HCT116 (cell line): Measurements from ENCODE around the gene HLCS. TPM values are rescaled to one million over a fixed set of nuclear protein-coding genes. Genes with fewer than 3 reads are reported as not detected.
"Not testable (repeated sequence)": the region's sequence is repeated elsewhere in the genome, so short reads cannot be mapped to it uniquely, and the experiment has no call there.

Source experiments
- ATAC-seq: fragments of 200-7000 bp; cut with Tn5 transposase; 2 replicates; pipeline ENCODE4 v1.9.1; 2020; ENCODE audit warnings: mild to moderate bottlenecking, moderate library complexity
- BruUV-seq: library from RNA; stranded (reverse); fragments of 400-500 nt; replicated peaks from 2 replicates; lab custom pipeline; 2021; lab: Mats Ljungman, UMichigan
- CTCF ChIA-PET: fragments of 300-600 bp; sonication (Branson Sonifier 250); formaldehyde crosslinking; loops from one replicate; lab custom pipeline; 2021; ENCODE audit warnings: antibody characterized with exemption; lab: Charles Lee
- POLR2A ChIA-PET: fragments of 300-600, 350-600 bp; sonication (Branson Sonifier 250); formaldehyde crosslinking; loops from one replicate; lab custom pipeline; 2021; ENCODE audit warnings: antibody characterized with exemption; lab: Charles Lee
- RAD21 ChIA-PET, 2 experiments: fragments of 300-600 bp; sonication (Branson Sonifier 250); formaldehyde crosslinking; loops; one replicate each; lab custom pipeline; 2023; ENCODE audit warnings: low total read pairs in 2 of 2; ENCODE audit not compliant: uncharacterized antibody in 2 of 2, unreplicated experiment in 2 of 2, low non-redundant PET in 1 of 2; lab: Charles Lee
- DNase-seq: peaks from one replicate; pipeline ENCODE4 v3.0.0-alpha.2; 2010; ENCODE audit warnings: low read depth, low spot score
- H2AFZ ChIP-seq: fragments of 200-600 bp; shearing (Covaris generic), sonication (generic); 2 replicates; pipeline ENCODE4 v1.6.1; 2017; ENCODE audit warnings: low read depth, mixed run types, mixed read lengths, antibody characterized with exemption, low read length; ENCODE audit not compliant: poor library complexity, severe bottlenecking
- H3K27ac ChIP-seq: 2 replicates; pipeline ENCODE4 v1.5.1; 2012; ENCODE audit warnings: low read depth, low read length
- H3K27me3 ChIP-seq: fragments of 200-600 bp; sonication (generic); 2 replicates; pipeline ENCODE4 v1.6.1; 2016; ENCODE audit warnings: mixed run types, low read length, mixed read lengths; ENCODE audit not compliant: insufficient read depth
- H3K36me3 ChIP-seq, 2 experiments: fragments of 200-500 bp in 1 of 2; fragments of 200-600 bp in 1 of 2; sonication (Bioruptor generic) in 1 of 2; sonication (generic) in 1 of 2; 2 replicates each; pipeline versions ENCODE4 v1.5.1 to v1.6.1; 2014 to 2016; ENCODE audit warnings: low read length in 2 of 2, inconsistent platforms in 1 of 2, mixed read lengths in 1 of 2, mixed run types in 1 of 2; ENCODE audit not compliant: insufficient read depth in 2 of 2, control insufficient read depth in 1 of 2
- H3K4me1 ChIP-seq, 2 experiments: fragments of 200-600 bp in 1 of 2; sonication (generic) in 1 of 2; 2 replicates each; pipeline versions ENCODE4 v1.5.1 to v1.6.1; 2012 to 2017; ENCODE audit warnings: low read length in 2 of 2, inconsistent platforms in 1 of 2, mild to moderate bottlenecking in 1 of 2, mixed read lengths in 1 of 2, mixed run types in 1 of 2, moderate library complexity in 1 of 2; ENCODE audit not compliant: insufficient read depth in 2 of 2, control insufficient read depth in 1 of 2
- H3K4me2 ChIP-seq: fragments of 200-600 bp; sonication (generic); 2 replicates; pipeline ENCODE4 v1.6.1; 2017; ENCODE audit warnings: mixed run types, low read length, mixed read lengths
- H3K4me3 ChIP-seq, 2 experiments: fragments of 200-600 bp in 1 of 2; sonication (generic) in 1 of 2; replicated peaks in 1 of 2; 2 replicates each; pipeline ENCODE4 v1.5.1; 2011 to 2016; ENCODE audit warnings: low read length in 2 of 2, control low read depth in 1 of 2, low read depth in 1 of 2, mild to moderate bottlenecking in 1 of 2, mixed read lengths in 1 of 2, mixed run types in 1 of 2
- H3K79me2 ChIP-seq: fragments of 200-600 bp; sonication (generic); 2 replicates; pipeline ENCODE4 v1.6.1; 2017; ENCODE audit warnings: mild to moderate bottlenecking, mixed run types, low read length, moderate library complexity, mixed read lengths; ENCODE audit not compliant: insufficient read depth
- H3K9ac ChIP-seq: fragments of 200-600 bp; sonication (generic); 2 replicates; pipeline ENCODE4 v1.6.1; 2016; ENCODE audit warnings: low read length, mixed read lengths
- H3K9me2 ChIP-seq: fragments of 200-600 bp; sonication (generic), shearing (Covaris generic); 2 replicates; pipeline ENCODE4 v1.6.1; 2017; ENCODE audit warnings: mixed run types, mild to moderate bottlenecking, moderate library complexity; ENCODE audit not compliant: insufficient read depth
- H3K9me3 ChIP-seq, 2 experiments: fragments of 200-500 bp in 1 of 2; fragments of 200-600 bp in 1 of 2; sonication (Bioruptor generic) in 1 of 2; sonication (generic) in 1 of 2; 2 replicates each; pipeline ENCODE4 v1.6.1; 2014 to 2017; ENCODE audit warnings: low read length in 2 of 2, mixed read lengths in 2 of 2, inconsistent platforms in 1 of 2, low read depth in 1 of 2, mild to moderate bottlenecking in 1 of 2, mixed run types in 1 of 2, moderate library complexity in 1 of 2; ENCODE audit not compliant: control insufficient read depth in 1 of 2, insufficient read depth in 1 of 2
- H4K20me1 ChIP-seq: fragments of 200-600 bp; sonication (generic), shearing (Covaris generic); 2 replicates; pipeline ENCODE4 v1.6.1; 2017; ENCODE audit warnings: mixed run types, mild to moderate bottlenecking, moderate library complexity; ENCODE audit not compliant: insufficient read depth
- ATF3 ChIP-seq: IDR thresholded peaks from 2 replicates; pipeline ENCODE4 v1.6.1; 2012
- CBX3 ChIP-seq: IDR thresholded peaks from 2 replicates; pipeline ENCODE4 v1.6.1; 2012; ENCODE audit warnings: low read depth
- EZH2 ChIP-seq: fragments of 200-600 bp; sonication (generic); IDR thresholded peaks from 2 replicates; pipeline ENCODE4 v1.6.1; 2017; ENCODE audit warnings: antibody characterized with exemption, mixed run types
- JUND ChIP-seq: IDR thresholded peaks from 2 replicates; pipeline ENCODE4 v1.6.1; 2012
- POLR2A ChIP-seq: IDR thresholded peaks from 2 replicates; pipeline ENCODE4 v1.7.0; 2011; ENCODE audit warnings: borderline replicate concordance; ENCODE audit not compliant: insufficient read depth, insufficient read length; ENCODE audit errors: extremely low read depth
- REST ChIP-seq: IDR thresholded peaks from 2 replicates; pipeline ENCODE4 v1.6.1; 2012; ENCODE audit warnings: low read depth
- SP1 ChIP-seq: IDR thresholded peaks from 2 replicates; pipeline ENCODE4 v1.6.1; 2012; ENCODE audit warnings: low read depth
- ZFX ChIP-seq: fragments of 450-650 bp; IDR thresholded peaks from 2 replicates; pipeline ENCODE4 v1.6.1; 2017
- intact Hi-C: fragments of 100-400 bp; cut with micrococcal nuclease; formaldehyde crosslinking; loops from 2 replicates; pipeline ENCODE4 v1.10.0; 2022
- total RNA-seq: library from RNA; stranded (reverse); gene quantifications from one replicate; pipeline ENCODE4 v1.2.1, GENCODE V29; 2021; ENCODE audit not compliant: unreplicated experiment

Gene HLCS
- total RNA-seq, 1 experiment from 2014 or later, result 18.5 TPM

DNA sequence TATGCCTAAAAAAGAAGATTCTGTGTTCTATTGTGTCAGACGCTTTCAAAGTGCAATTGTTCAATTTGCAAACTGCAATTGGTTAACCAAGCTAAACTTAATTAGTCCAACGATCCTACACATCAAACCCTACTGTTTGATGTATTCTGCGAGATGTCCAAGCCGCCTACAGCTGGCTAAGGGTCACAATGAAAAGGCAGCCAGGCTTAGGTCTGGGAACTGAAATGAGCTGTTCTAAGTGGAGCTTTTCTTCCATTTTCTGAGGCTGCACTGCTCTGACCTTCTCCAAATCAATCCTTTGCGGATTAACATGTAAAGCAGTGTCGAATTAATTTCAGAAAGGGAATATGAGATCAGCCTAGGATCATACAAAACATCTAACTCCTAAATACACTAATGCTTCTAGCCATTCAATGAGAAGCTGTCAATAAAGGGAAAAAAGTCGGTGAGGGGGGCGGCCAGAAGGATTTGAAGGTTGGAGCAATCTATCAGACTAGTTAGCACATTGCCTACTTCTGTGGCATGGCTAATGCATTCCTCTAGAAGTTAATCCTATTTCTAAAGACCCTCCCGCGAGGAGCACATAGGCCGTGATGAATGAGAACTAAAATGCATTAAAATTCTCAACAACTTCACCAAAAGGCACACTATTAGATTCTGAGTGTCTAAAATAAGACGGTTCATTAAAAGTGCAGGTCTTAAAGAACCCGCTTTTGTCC is 148.6 kb downstream of the HLCS start:
- H3K9me3 ChIP-seq, result no peaks in the 10 kb centered on the region
- DNase-seq, result no peak
- H3K27ac ChIP-seq, result no peak overlapping the region
- H3K9me2 ChIP-seq, result no peaks in the 10 kb centered on the region
- ATAC-seq, result no peak
- no peaks in the 10 kb centered on the region for H3K4me1 ChIP-seq
- no peaks in the 10 kb centered on the region for H4K20me1 ChIP-seq
- intact Hi-C loops, result no loop called here
- no peak overlapping the region for H2AFZ ChIP-seq
- H3K4me3 ChIP-seq, result no peak overlapping the region
- no peak overlapping the region for H3K4me2 ChIP-seq
- no peaks in the 10 kb centered on the region for H3K36me3 ChIP-seq
- TF ChIP-seq EZH2, result no peak
- no peak for TF ChIP-seq CBX3
- TF ChIP-seq ATF3, result no peak
- TF ChIP-seq POLR2A, result no peak
- RAD21 ChIA-PET, result no interaction called here
- CTCF ChIA-PET, result no interaction called here
- no peaks in the 10 kb centered on the region for H3K79me2 ChIP-seq
- no TSS peak for BruUV-seq
- POLR2A ChIA-PET, result no interaction called here
- H3K27me3 ChIP-seq, result no peaks in the 10 kb centered on the region
- no peak overlapping the region for H3K9ac ChIP-seq

GRCh38 chr21:36816561-36817130 is 149.8 kb downstream of the HLCS start:
- Histone ChIP-seq H3K27ac (no peak overlapping the region), H3K36me3 (no peaks in the 10 kb centered on the region)
- no peak for TF ChIP-seq JUND
- no peak for TF ChIP-seq SP1
- TF ChIP-seq ZFX, result no peak
- TF ChIP-seq CBX3, result no peak
- no peak for TF ChIP-seq POLR2A
- TF ChIP-seq REST, result no peak
- TF ChIP-seq, all 23 proteins: peak for 0
- ChIA-PET POLR2A (no interaction called here), CTCF (no interaction called here), RAD21 (no interaction called here)
- no peak overlapping the region for H3K4me2 ChIP-seq
- ATAC-seq (no peak), DNase-seq (no peak)
- no peaks in the 10 kb centered on the region for H3K27me3 ChIP-seq
- BruUV-seq, result no TSS peak
- no peak overlapping the region for H2AFZ ChIP-seq
- H3K4me3 ChIP-seq, result no peak overlapping the region
- intact Hi-C loops, result no loop called here
- no peaks in the 10 kb centered on the region for H3K79me2 ChIP-seq
- no peaks in the 10 kb centered on the region for H4K20me1 ChIP-seq
- no peaks in the 10 kb centered on the region for H3K9me3 ChIP-seq
- H3K9me2 ChIP-seq, result no peaks in the 10 kb centered on the region
- H3K4me1 ChIP-seq, result no peaks in the 10 kb centered on the region
- H3K9ac ChIP-seq, result no peak overlapping the region

- H3K9me2 ChIP-seq, H3K4me1 ChIP-seq, H3K9me3 ChIP-seq, H3K79me2 ChIP-seq, BruUV-seq, CTCF ChIA-PET, H4K20me1 ChIP-seq, H2AFZ ChIP-seq, H3K27ac ChIP-seq, H3K4me2 ChIP-seq, DNase-seq, H3K36me3 ChIP-seq, H3K9ac ChIP-seq, POLR2A ChIA-PET, intact Hi-C loops, H3K27me3 ChIP-seq, RAD21 ChIA-PET, H3K4me3 ChIP-seq, ATAC-seq: not testable (repeated sequence)
Observed at GRCh38 chr21:36816026-36816425, 150.4 kb downstream of the HLCS start.
